ENCODE results near the gene STMN1. TPM values are rescaled to one million over a fixed set of nuclear protein-coding genes. Genes with fewer than 3 reads are reported as not detected.

Gene STMN1
- total RNA-seq, 1 donor from 2014 or later, result 91.8 TPM

GRCh38 chr1:25896266-25896665 lies 10.0 kb downstream of the STMN1 start:
- no peak for TF ChIP-seq CTCF (IDR thresholded peaks at IDR 0.05)
- no peak for TF ChIP-seq POLR2A (IDR thresholded peaks at IDR 0.05)
- TF ChIP-seq POLR2AphosphoS5 (IDR thresholded peaks at IDR 0.05; ENCODE audit: insufficient read depth in 1 of 2, low read depth in 1 of 2), result no peak
- Histone ChIP-seq H3K27ac (no peak overlapping the region), H3K27me3 (no peaks in the 10 kb centered on the region), H3K36me3 (peaks cover 0 to 7% of the 10 kb centered on the region in 2 donors), H3K4me1 (peaks cover 39% of the 10 kb centered on the region), H3K4me3 (no peak overlapping the region), H3K9me3 (no peaks in the 10 kb centered on the region)
- no peak for DNase-seq (ENCODE audit: extremely low spot score in 2 of 2)
- intact Hi-C loops (cut with DNase I), result no loop called here

GRCh38 chr1:25895365-25895990 lies 10.7 kb downstream of the STMN1 start:
- Histone ChIP-seq H3K4me3 (no peak overlapping the region), H3K4me1 (peaks cover 46% of the 10 kb centered on the region), H3K27me3 (no peaks in the 10 kb centered on the region), H3K27ac (peak overlapping the region; percentile 52), H3K9me3 (no peaks in the 10 kb centered on the region), H3K36me3 (no peaks in the 10 kb centered on the region)
- TF ChIP-seq CTCF (IDR thresholded peaks at IDR 0.05) (peak; percentile 79 to 97 (median 96)), POLR2A (IDR thresholded peaks at IDR 0.05) (no peak), POLR2AphosphoS5 (IDR thresholded peaks at IDR 0.05; ENCODE audit: insufficient read depth in 1 of 2, low read depth in 1 of 2) (peak; percentile 63 to 74)
- intact Hi-C loops (cut with DNase I), result loop anchor here (2.0 kb wide), 1 partner anchor 103 kb away; the partner anchor contains the start of gene PAFAH2
- no peak for DNase-seq (ENCODE audit: extremely low spot score in 2 of 2)

- Histone ChIP-seq H3K9me3 (no peaks in the 10 kb centered on the region), H3K36me3 (no peaks in the 10 kb centered on the region), H3K4me1 (peaks cover 49% of the 10 kb centered on the region), H3K4me3 (no peak overlapping the region), H3K27ac (peak overlapping the region; percentile 90), H3K27me3 (no peaks in the 10 kb centered on the region)
- no peak for DNase-seq (ENCODE audit: extremely low spot score in 2 of 2)
- intact Hi-C loops (cut with DNase I), result no loop called here
- TF ChIP-seq POLR2A (IDR thresholded peaks at IDR 0.05) (no peak), POLR2AphosphoS5 (IDR thresholded peaks at IDR 0.05; ENCODE audit: insufficient read depth in 1 of 2, low read depth in 1 of 2) (no peak), CTCF (IDR thresholded peaks at IDR 0.05) (no peak)
Measured at GRCh38 chr1:25893116-25893515, 13.1 kb downstream of the STMN1 start.

- H3K36me3 ChIP-seq, result no peaks in the 10 kb centered on the region
- TF ChIP-seq CTCF (IDR thresholded peaks at IDR 0.05) (no peak), POLR2AphosphoS5 (IDR thresholded peaks at IDR 0.05; ENCODE audit: insufficient read depth in 1 of 2, low read depth in 1 of 2) (no peak), POLR2A (IDR thresholded peaks at IDR 0.05) (no peak)
- H3K27ac ChIP-seq, result peak overlapping the region; percentile 90
- H3K4me3 ChIP-seq, result no peak overlapping the region
- H3K9me3 ChIP-seq, result no peaks in the 10 kb centered on the region
- H3K27me3 ChIP-seq, result no peaks in the 10 kb centered on the region
- DNase-seq (ENCODE audit: extremely low spot score in 2 of 2), result no peak
- intact Hi-C loops (cut with DNase I), result no loop called here
- H3K4me1 ChIP-seq, result peaks cover 49% of the 10 kb centered on the region
Measured at GRCh38 chr1:25891606-25892005, 14.6 kb downstream of the STMN1 start.

GRCh38 chr1:25890239-25891034 lies 15.8 kb downstream of the STMN1 start:
- no peaks in the 10 kb centered on the region for H3K27me3 ChIP-seq
- peak overlapping the region; percentile 90 for H3K27ac ChIP-seq
- DNase-seq (ENCODE audit: extremely low spot score in 2 of 2), result no peak
- TF ChIP-seq CTCF (IDR thresholded peaks at IDR 0.05) (no peak), POLR2AphosphoS5 (IDR thresholded peaks at IDR 0.05; ENCODE audit: insufficient read depth in 1 of 2, low read depth in 1 of 2) (peak in 1 of 2 donors; percentile 85)
- H3K4me3 ChIP-seq, result no peak overlapping the region
- intact Hi-C loops (cut with DNase I), result no loop called here
- H3K9me3 ChIP-seq, result no peaks in the 10 kb centered on the region
- no peaks in the 10 kb centered on the region for H3K36me3 ChIP-seq
- H3K4me1 ChIP-seq, result peaks cover 49% of the 10 kb centered on the region
